Right forelimb (tissue), 1 donor: Measurements from ENCODE around the gene SNCAIP.

ENCODE experiments used
- DNase-seq: peaks from one replicate; pipeline ENCODE4 v3.0.0-alpha.2; 2018

The SNCAIP gene

GRCh38 chr5:122311961-122312590, at the start of gene SNCAIP:
SNCAIP (plus strand) TSS chr5:122312237; CDS start chr5:122391135, 78,898 bp downstream.
- peak; percentile 81 for DNase-seq

- no peak for DNase-seq
These were observed 48.5 kb upstream of the SNCAIP start for GRCh38 chr5:122263352-122264030.

GRCh38 chr5:122264610-122265009, 47.4 kb upstream of the SNCAIP start:
- DNase-seq = no peak

- DNase-seq = no peak
These were observed 44.9 kb upstream of the SNCAIP start for GRCh38 chr5:122267185-122267584.

- DNase-seq = no peak
These were observed 38.3 kb upstream of the SNCAIP start for GRCh38 chr5:122273696-122274095.

- DNase-seq = no peak
These were observed 28.4 kb upstream of the SNCAIP start for GRCh38 chr5:122283592-122283991.

- no peak for DNase-seq
These were observed 25.5 kb upstream of the SNCAIP start for GRCh38 chr5:122286541-122286940.

- DNase-seq = no peak
These were observed 24.9 kb upstream of the SNCAIP start for GRCh38 chr5:122287101-122287500.

- no peak for DNase-seq
These were observed 20.8 kb upstream of the SNCAIP start for GRCh38 chr5:122291000-122291901.

- no peak for DNase-seq
These were observed 19.7 kb upstream of the SNCAIP start for GRCh38 chr5:122292332-122292731.

GRCh38 chr5:122295138-122295537, 16.9 kb upstream of the SNCAIP start:
- DNase-seq = no peak

GRCh38 chr5:122296871-122297270, 15.2 kb upstream of the SNCAIP start:
- DNase-seq = no peak

GRCh38 chr5:122297587-122298298, 14.3 kb upstream of the SNCAIP start:
- no peak for DNase-seq

GRCh38 chr5:122300374-122300773, 11.7 kb upstream of the SNCAIP start:
- DNase-seq = no peak

- DNase-seq = no peak
These were observed 11.0 kb upstream of the SNCAIP start for GRCh38 chr5:122301016-122301415.

GRCh38 chr5:122304471-122305215, 7.4 kb upstream of the SNCAIP start:
- no peak for DNase-seq

- no peak for DNase-seq
These were observed 5.6 kb upstream of the SNCAIP start for GRCh38 chr5:122306461-122306860.

- DNase-seq = peak; percentile 61
These were observed 1.1 kb upstream of the SNCAIP start for GRCh38 chr5:122310889-122311288.

- DNase-seq = peak; percentile 73
These were observed 508 bp upstream of the SNCAIP start for GRCh38 chr5:122311497-122311960.

GRCh38 chr5:122312591-122313406, 762 bp downstream of the SNCAIP start:
- peak; percentile 81 for DNase-seq

- DNase-seq = no peak
These were observed 2.0 kb downstream of the SNCAIP start for GRCh38 chr5:122314036-122314435.
